IPS DF 6.9 (cell line): ENCODE measurements around the gene MAPK8IP2.
"Not testable (repeated sequence)": the region's sequence is repeated elsewhere in the genome, so short reads cannot be mapped to it uniquely, and the experiment has no call there.

Experiments used
- DNase-seq: peaks from one replicate; pipeline ENCODE4 v3.0.0-alpha.2; 2013; ENCODE audit warnings: low read depth, low spot score
- H3K27ac ChIP-seq: one replicate; pipeline ENCODE4 v1.5.1; 2013; ENCODE audit warnings: low read length, control low read depth
- H3K27me3 ChIP-seq: 2 replicates; pipeline ENCODE4 v1.6.1; 2013; ENCODE audit warnings: mild to moderate bottlenecking, low read length; ENCODE audit not compliant: control insufficient read depth, insufficient read depth
- H3K36me3 ChIP-seq: 2 replicates; pipeline ENCODE4 v1.6.1; 2013; ENCODE audit warnings: low read length; ENCODE audit not compliant: control insufficient read depth, insufficient read depth
- H3K4me1 ChIP-seq: 2 replicates; pipeline ENCODE4 v1.6.1; 2013; ENCODE audit warnings: low read length; ENCODE audit not compliant: control insufficient read depth, insufficient read depth
- H3K4me3 ChIP-seq: 2 replicates; pipeline ENCODE4 v1.5.1; 2013; ENCODE audit warnings: mild to moderate bottlenecking, low read length
- H3K9me3 ChIP-seq: 2 replicates; pipeline ENCODE4 v1.6.1; 2013; ENCODE audit warnings: low read length, inconsistent platforms; ENCODE audit not compliant: control insufficient read depth, insufficient read depth
- WGBS: extraction: QIAGEN DNeasy Blood & Tissue Kit; methylation state at CpG from one replicate; pipeline ENCODE4 v1.1.7; 2013; ENCODE audit warnings: mixed read lengths, missing lambda C conversion rate; ENCODE audit not compliant: insufficient read length, insufficient coverage; 5-methylcytosine and 5-hydroxymethylcytosine counted together

Gene MAPK8IP2

DNA sequence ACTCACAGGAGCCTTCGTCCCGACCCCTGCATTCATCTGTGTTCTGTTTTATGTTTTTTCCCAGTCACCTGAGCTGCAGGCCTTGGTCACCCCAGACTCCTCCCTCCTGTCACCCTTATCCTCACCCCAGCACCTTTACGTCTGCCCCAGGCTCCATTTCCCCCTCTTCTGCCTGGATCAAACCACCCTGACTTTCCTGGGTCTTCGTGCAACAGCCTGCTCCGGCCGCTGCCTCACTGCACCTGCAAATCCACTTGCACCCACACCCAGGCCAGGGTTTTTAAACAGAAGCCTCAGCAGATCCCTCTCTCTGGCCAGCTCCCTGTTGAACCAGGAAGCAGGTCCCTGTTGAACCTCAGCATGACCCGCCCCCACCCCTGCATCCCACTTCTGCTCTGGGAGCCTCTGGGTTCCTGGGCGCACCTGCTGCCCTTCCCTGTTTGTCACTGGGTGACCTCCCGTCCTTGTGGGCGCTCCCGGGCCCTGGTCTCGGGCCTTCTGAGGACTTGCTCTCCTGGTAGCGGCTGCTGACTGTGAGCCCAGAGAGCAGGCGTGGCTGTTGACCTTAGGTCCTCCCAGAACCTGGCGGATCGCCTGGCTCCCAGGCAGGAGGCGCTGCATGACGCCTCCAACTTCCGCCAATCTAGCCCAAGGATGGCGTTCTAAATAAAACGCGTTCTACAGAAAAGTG is 12.8 kb downstream of the MAPK8IP2 start:
- Histone ChIP-seq H3K4me1 (0 out of 2 replicates have a peak, but pooled peaks cover 3% of the 10 kb centered on the region), H3K9me3 (no peaks in the 10 kb centered on the region), H3K27ac (no peak overlapping the region), H3K4me3 (no peak overlapping the region), H3K36me3 (no peaks in the 10 kb centered on the region), H3K27me3 (no peaks in the 10 kb centered on the region)
- no CpG with 5 or more reads among the region's 22 CpGs for WGBS
- no peak for DNase-seq

DNA sequence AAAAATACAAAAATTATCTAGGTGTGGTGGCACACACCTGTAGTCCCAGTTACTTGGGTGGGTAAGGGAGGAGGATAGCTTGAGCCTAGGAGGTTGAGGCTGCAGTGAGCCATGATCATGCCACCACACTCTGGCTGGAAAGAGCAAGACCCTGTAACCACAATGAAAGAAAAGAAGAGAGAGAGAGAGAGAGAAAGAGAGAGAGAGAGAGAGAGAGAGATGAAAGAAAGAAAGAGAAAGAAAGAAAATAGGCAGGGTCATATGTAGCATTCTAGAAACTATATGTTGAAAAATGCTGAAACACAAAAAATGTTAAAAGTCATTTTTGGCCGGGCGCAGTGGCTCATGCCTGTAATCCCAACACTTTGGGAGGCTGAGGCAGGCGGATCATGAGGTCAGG is 13.7 kb downstream of the MAPK8IP2 start:
- no CpG with 5 or more reads among the region's 3 CpGs for WGBS

DNA sequence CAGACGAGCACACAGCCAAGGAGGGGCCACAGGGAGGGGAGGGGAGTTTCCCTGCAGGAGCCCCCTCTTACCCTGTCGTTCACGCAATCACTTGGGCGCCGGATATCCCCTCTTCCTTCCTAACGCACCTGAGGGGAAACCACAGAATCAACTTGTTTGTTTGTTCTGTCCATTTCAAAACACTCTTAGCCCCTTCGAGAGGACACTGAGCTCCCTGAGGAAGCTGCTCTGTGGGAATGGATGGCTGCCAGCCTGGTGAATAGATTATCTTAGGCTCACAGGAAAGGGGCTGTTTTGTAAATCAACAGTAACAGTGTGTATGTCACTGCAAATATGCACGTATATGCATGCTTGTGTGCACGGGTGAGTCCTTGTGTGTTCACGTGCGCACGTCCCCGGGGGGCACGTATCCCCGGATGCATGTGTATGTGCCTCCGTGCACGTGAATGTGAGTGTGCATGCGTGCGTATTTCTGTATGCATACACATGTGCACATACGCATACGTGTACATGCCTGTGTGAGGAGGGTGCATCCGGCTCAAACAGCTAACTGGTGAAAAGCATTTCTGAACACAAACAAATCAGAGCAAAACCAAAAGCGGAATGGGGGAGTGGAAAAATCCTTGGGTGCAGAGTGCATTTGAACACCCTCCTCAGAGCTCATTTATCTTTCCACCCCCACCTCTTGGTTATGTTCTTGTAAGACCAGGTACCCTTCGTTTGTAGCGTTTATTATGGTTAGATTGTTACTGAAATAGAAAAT is 20.2 kb downstream of the MAPK8IP2 start:
- WGBS, result no CpG with 5 or more reads among the region's 25 CpGs
- no peaks in the 10 kb centered on the region for H3K36me3 ChIP-seq
- no peak overlapping the region for H3K27ac ChIP-seq
- no peaks in the 10 kb centered on the region for H3K9me3 ChIP-seq
- H3K4me3 ChIP-seq, result no peak overlapping the region; the same call in 1 of the 2 replicates
- DNase-seq, result no peak
- no peaks in the 10 kb centered on the region for H3K27me3 ChIP-seq
- H3K4me1 ChIP-seq, result peaks cover 2% of the 10 kb centered on the region; the same call in 1 of the 2 replicates

More for the DNA sequence above, 13.7 kb downstream of the MAPK8IP2 start:
- H3K36me3 ChIP-seq, DNase-seq, H3K27ac ChIP-seq, H3K9me3 ChIP-seq, H3K4me3 ChIP-seq, H3K27me3 ChIP-seq, H3K4me1 ChIP-seq: not testable (repeated sequence)

DNA sequence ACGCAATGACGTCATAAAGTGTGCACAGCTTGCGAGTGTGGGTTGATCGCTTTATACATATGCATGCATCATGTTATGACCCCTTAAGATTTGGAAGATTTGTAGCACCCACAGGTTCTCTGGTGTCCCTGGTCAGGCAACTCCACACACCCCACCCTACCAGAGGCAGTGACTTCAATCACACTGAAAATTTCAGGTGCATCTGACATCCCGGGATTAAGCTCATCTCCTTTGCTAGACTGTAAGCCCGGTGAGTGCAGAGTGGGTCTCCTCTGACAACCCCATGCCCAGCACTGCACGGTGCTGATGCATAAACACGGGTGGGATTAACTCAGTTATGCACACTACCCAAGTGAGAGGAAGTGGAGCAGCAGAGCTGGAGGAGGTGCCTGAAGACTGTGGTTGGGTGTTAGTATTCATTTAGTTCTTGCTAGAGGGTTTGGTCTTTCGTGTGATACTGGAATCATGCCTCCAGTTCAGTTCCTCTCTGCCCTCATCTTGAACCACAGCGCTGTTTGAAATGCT is 20.8 kb downstream of the MAPK8IP2 start:
- peaks cover 2% of the 10 kb centered on the region; the same call in 1 of the 2 replicates for H3K4me1 ChIP-seq
- no peak overlapping the region for H3K27ac ChIP-seq
- H3K9me3 ChIP-seq, result no peaks in the 10 kb centered on the region
- no peak for DNase-seq
- no peak overlapping the region for H3K4me3 ChIP-seq
- H3K27me3 ChIP-seq, result no peaks in the 10 kb centered on the region
- no peaks in the 10 kb centered on the region for H3K36me3 ChIP-seq
- no CpG with 5 or more reads among the region's 10 CpGs for WGBS

DNA sequence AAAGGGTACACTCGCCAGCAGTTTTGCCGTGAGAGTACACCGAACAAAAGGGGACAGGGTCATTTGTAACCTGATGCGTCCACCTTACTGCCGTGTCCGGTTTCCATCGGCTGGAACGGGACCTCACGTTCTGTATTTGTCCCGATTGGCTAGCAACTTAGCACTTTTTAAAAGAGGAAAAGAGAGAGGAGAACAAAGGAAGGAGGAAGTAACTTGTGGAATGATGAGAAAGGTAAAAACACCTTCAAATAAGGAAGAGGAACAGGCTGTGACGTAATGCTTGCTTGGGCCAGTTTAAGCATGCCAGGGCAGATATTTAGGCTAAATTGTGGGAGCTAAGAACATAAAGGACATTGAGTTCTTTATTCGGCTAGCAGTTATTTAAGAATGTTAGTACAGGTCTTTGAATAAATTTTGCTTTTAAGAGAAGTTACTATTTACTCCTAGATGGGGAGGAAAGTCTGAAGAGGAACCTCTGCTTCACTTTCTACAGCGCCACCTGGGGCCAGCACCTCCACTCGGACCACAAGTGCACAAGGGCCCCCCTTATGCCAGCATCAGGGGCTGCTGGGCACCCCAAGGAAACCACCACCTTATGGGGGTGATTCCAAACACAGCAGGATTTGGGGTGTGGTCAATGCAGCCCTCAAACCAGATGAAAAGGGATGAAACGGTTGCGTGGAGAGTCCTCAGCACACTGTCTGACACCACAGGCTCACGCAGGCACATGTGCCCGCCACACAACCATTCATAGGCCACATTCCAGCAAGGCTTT is 21.5 kb downstream of the MAPK8IP2 start:
- Histone ChIP-seq H3K36me3 (no peaks in the 10 kb centered on the region), H3K27ac (no peak overlapping the region), H3K4me1 (peaks cover 2% of the 10 kb centered on the region), H3K4me3 (no peak overlapping the region), H3K27me3 (no peaks in the 10 kb centered on the region), H3K9me3 (no peaks in the 10 kb centered on the region)
- no CpG with 5 or more reads among the region's 18 CpGs for WGBS
- DNase-seq, result no peak

DNA sequence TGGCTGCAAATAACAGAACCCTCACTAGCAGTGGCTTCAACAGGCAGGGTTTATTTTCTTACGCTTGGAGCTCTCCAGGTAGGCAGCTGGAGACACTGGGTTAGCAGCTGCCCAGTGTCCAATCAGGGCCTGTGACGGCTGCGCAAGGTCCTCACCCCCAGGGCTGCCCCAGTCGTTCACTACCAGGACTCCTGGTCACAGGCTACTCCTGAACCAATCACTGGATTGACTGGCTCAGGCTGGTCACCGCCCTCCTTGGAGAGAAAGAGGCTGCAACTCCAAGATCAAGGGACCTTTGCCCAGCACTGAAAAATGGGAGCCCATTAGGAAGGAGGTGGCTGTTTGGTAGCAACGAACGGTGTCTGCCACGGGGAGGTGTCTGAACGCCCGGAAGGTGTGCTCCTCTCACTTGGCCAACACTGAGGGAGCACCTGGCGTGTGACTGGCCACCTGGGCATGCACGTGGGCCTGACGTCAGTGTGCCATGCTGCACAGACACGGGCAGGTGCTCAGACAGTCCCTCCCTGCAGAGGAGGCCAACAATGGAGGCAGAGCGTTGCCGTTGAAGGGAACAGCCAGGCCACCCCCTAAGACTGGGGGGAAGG is 22.2 kb downstream of the MAPK8IP2 start:
- Histone ChIP-seq H3K27me3 (no peaks in the 10 kb centered on the region), H3K27ac (no peak overlapping the region), H3K4me1 (peaks cover 2% of the 10 kb centered on the region), H3K4me3 (no peak overlapping the region), H3K9me3 (no peaks in the 10 kb centered on the region), H3K36me3 (no peaks in the 10 kb centered on the region)
- no peak for DNase-seq
- WGBS, result no CpG with 5 or more reads among the region's 16 CpGs

DNA sequence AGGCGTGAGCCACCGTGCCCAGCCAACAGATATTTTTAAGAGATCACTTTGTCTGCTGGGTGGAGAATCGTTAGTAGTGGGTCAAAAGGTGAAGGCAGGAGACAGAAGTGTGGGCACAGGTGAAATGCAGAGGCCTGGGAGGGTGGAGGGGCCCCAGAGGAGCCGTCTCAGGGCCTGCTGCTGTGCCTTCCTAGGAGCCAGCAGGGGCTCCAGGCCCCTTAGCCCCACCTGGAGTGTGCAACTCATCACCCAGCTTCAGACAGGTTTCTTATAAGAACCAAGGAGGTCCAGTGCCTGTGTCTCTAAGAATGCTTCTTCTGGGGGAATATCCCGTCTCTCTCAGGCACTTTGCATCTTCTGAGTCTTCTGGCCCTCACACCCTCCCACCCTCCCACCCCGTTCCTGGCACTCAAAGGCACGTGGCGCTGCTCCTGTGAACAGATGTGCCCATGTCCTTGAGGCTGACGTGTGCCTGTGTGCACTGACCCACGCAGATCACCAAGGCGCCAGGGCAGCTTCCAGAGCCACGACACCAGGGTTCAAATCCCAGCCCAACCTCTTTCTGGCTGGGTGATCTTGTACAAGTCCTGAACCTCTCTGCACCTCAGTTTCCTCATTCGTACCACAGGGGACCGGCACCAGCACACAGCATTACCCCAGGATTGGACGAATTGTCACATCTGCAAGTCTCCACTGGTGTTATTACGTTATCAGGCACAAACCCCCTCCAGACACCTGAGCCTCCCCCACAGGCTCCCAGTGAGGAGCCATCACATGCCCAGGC is 23.9 kb downstream of the MAPK8IP2 start:
- Histone ChIP-seq H3K36me3 (no peaks in the 10 kb centered on the region), H3K27me3 (no peaks in the 10 kb centered on the region; the same call in 1 of the 2 replicates), H3K9me3 (no peaks in the 10 kb centered on the region), H3K4me3 (no peak overlapping the region), H3K27ac (no peak overlapping the region), H3K4me1 (peaks cover 7% of the 10 kb centered on the region)
- no peak for DNase-seq
- WGBS, result no CpG with 5 or more reads among the region's 16 CpGs

DNA sequence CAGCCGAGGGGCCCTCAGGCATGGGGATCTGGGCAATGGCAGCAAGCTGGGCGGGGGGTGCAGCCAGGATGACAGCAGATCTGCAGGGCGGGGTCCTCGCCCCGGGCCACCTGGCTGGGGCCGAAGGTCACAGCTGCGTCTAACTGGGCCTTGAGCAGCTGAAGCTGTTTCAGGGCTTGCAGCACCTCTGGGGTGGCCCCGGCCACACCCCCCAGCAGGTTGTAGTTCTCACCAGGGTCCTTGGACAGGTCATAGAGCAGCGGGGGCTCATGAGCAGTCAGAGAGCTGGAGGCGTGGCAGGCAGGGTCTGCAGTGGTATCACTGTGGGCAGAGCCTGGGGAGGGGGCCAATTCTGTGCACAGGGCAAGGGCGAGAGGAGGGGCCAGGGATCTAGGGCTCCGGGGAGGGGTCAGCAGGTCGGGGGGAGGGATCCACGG is 24.6 kb downstream of the MAPK8IP2 start:
- WGBS, result no CpG with 5 or more reads among the region's 14 CpGs
- no peaks in the 10 kb centered on the region; the same call in 1 of the 2 replicates for H3K27me3 ChIP-seq
- H3K4me1 ChIP-seq, result peaks cover 7% of the 10 kb centered on the region
- H3K9me3 ChIP-seq, result no peaks in the 10 kb centered on the region
- H3K27ac ChIP-seq, result no peak overlapping the region
- no peak overlapping the region for H3K4me3 ChIP-seq
- no peaks in the 10 kb centered on the region for H3K36me3 ChIP-seq
- DNase-seq, result no peak

DNA sequence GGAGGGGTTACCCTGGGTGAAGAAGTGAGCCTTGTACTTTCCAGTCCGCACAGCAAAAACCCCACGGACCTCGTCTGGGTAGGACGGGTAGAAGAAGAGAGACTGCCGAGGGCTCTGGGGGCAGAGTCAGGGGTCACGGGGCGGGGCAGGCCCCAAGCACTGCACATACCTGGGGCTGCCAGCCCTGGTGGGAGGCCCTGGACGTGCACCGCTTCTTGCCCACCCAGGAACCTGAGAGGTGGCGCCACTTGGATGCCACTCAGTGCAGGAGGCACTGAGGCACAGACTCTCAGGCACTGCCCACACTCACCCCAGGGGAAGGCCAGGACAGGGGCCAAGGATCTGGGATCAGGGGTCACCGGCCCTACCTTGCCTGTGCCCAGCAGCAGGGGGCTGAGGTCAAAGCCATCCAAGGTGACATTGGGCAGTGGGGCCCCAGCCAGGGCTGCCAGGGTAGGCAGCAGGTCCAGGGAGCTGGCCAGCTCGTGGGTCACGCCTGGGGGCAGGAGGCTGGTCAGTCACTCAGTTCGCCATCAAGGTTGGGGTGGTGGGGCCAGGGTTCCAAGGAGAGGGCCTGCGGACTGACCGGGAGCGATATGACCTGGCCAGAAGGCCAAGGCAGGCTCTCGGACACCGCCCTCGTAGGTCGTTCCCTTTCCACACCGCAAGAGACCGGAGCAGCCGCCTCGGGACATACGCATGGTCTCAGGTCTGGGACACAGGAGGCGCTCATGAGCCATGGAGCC is 25.1 kb downstream of the MAPK8IP2 start:
- no peak for DNase-seq
- Histone ChIP-seq H3K36me3 (no peaks in the 10 kb centered on the region), H3K4me3 (no peak overlapping the region), H3K4me1 (peaks cover 7% of the 10 kb centered on the region), H3K27ac (no peak overlapping the region), H3K27me3 (no peaks in the 10 kb centered on the region; the same call in 1 of the 2 replicates), H3K9me3 (no peaks in the 10 kb centered on the region)
- no CpG with 5 or more reads among the region's 27 CpGs for WGBS
